K562 (cell line): Measurements from ENCODE around the gene ENTPD6. TPM values are rescaled to one million over a fixed set of nuclear protein-coding genes. Genes with fewer than 3 reads are reported as not detected.

Experiments used
- ATAC-seq: fragments of 200-7000 bp; cut with Tn5 transposase; 3 replicates; pipeline ENCODE4 v1.9.1; 2020; ENCODE audit warnings: moderate library complexity
- BruUV-seq: library from RNA; stranded (reverse); fragments of 400-500 nt; replicated peaks from 2 replicates; lab custom pipeline; 2021; lab: Mats Ljungman, UMichigan
- CTCF ChIA-PET: fragments of 300-600 bp; formaldehyde crosslinking; extraction: SDS; loops from one replicate; lab custom pipeline; 2021; ENCODE audit warnings: low intra/inter-chr PET ratio; lab: Yijun Ruan, JAX
- POLR2A ChIA-PET: fragments of 300-600, 350-650 bp; sonication (Branson Sonifier 250); formaldehyde crosslinking; extraction: SDS; loops from one replicate; lab custom pipeline; 2021; ENCODE audit warnings: antibody characterized with exemption, inconsistent platforms; lab: Yijun Ruan, JAX
- DNase-seq, 4 experiments: peaks; one replicate each; pipeline versions ENCODE4 v3.0.0 to v3.0.0-alpha.2; 2011 to 2018; ENCODE audit warnings: low spot score in 3 of 4, mixed read lengths in 3 of 4; ENCODE audit errors: extremely low read depth in 1 of 4
- FAIRE-seq: peaks from 2 replicates; lab custom pipeline; 2011; peaks lifted over from hg19 to GRCh38; lab: Jason Lieb, UNC
- H2AFZ ChIP-seq: 2 replicates; pipeline ENCODE4 v1.6.0; 2011; ENCODE audit warnings: low read depth, low read length, control low read depth, inconsistent platforms
- H3K27ac ChIP-seq: fragments of 200-600 bp; 3 replicates; pipeline ENCODE4 v1.8.0; 2011; ENCODE audit warnings: low read depth, mild to moderate bottlenecking, control low read depth, inconsistent platforms, low read length, moderate library complexity, mixed read lengths; ENCODE audit errors: extremely low read depth
- H3K27me3 ChIP-seq, 2 experiments: fragments of 300-600 bp in 1 of 2; 2 replicates in 1 of 2; 3 replicates in 1 of 2; pipeline versions ENCODE4 v1.6.0 to v1.8.0; 2011; ENCODE audit warnings: inconsistent platforms in 2 of 2, low read length in 2 of 2, mild to moderate bottlenecking in 1 of 2, mixed read lengths in 1 of 2, moderate library complexity in 1 of 2; ENCODE audit not compliant: control insufficient read depth in 2 of 2, insufficient read depth in 2 of 2
- H3K36me3 ChIP-seq: fragments of 300-600 bp; 3 replicates; pipeline ENCODE4 v1.8.0; 2011; ENCODE audit warnings: mild to moderate bottlenecking, low read length, inconsistent platforms; ENCODE audit not compliant: control insufficient read depth, insufficient read depth
- H3K4me1 ChIP-seq, 2 experiments: fragments of 200-600 bp in 1 of 2; replicated peaks in 1 of 2; 2 replicates in 1 of 2; 3 replicates in 1 of 2; pipeline versions ENCODE4 v1.5.1 to v1.8.0; 2011; ENCODE audit warnings: inconsistent platforms in 2 of 2, low read length in 2 of 2, mild to moderate bottlenecking in 1 of 2, mixed read lengths in 1 of 2, moderate library complexity in 1 of 2; ENCODE audit not compliant: control insufficient read depth in 2 of 2, insufficient read depth in 2 of 2
- H3K4me2 ChIP-seq: 2 replicates; pipeline ENCODE4 v1.6.1; 2011; ENCODE audit warnings: low read length, control low read depth, inconsistent platforms, mixed read lengths; ENCODE audit not compliant: insufficient read depth
- H3K4me3 ChIP-seq: fragments of 200-600 bp; sonication (generic), shearing (Covaris generic); 2 replicates; pipeline ENCODE4 v1.5.1; 2016; ENCODE audit warnings: control low read depth, inconsistent platforms
- H3K79me2 ChIP-seq: fragments of 200-600 bp; 3 replicates; pipeline ENCODE4 v1.8.0; 2011; ENCODE audit warnings: low read length, inconsistent platforms; ENCODE audit not compliant: control insufficient read depth, insufficient read depth
- H3K9ac ChIP-seq, 2 experiments: 2 replicates each; pipeline versions ENCODE4 v1.6.0 to v1.6.1; 2011; ENCODE audit warnings: low read depth in 2 of 2, low read length in 2 of 2, control low read depth in 1 of 2, inconsistent platforms in 1 of 2, mild to moderate bottlenecking in 1 of 2, mixed read lengths in 1 of 2; ENCODE audit not compliant: insufficient read depth in 1 of 2
- H3K9me1 ChIP-seq: one replicate; pipeline ENCODE4 v1.6.0; 2011; ENCODE audit warnings: inconsistent platforms, mild to moderate bottlenecking, low read length, moderate library complexity; ENCODE audit not compliant: control insufficient read depth, insufficient read depth
- H3K9me3 ChIP-seq: replicated peaks from 2 replicates; pipeline ENCODE4 v1.5.1; 2011; ENCODE audit warnings: low read depth, low read length, inconsistent platforms; ENCODE audit not compliant: control insufficient read depth, insufficient read depth
- H4K20me1 ChIP-seq: replicated peaks from 2 replicates; pipeline ENCODE4 v1.6.1; 2011; ENCODE audit warnings: low read length, inconsistent platforms, mixed read lengths; ENCODE audit not compliant: control insufficient read depth, insufficient read depth
- HNRNPLL ChIP-seq: fragments of 200-400 bp; formaldehyde crosslinking; IDR thresholded peaks from 2 replicates; pipeline ENCODE4 v1.6.1; 2017; ENCODE audit warnings: low read length, low read depth, mild to moderate bottlenecking; ENCODE audit not compliant: poor library complexity, severe bottlenecking
- KAT7 ChIP-seq: sonication (generic); formaldehyde crosslinking; IDR thresholded peaks from 2 replicates; pipeline ENCODE4 v1.8.0; 2022; ENCODE audit warnings: missing genetic modification reagents, mild to moderate bottlenecking, borderline replicate concordance
- KLF1 ChIP-seq: fragments of 450-650 bp; IDR thresholded peaks from 2 replicates; pipeline ENCODE4 v1.6.1; 2016; ENCODE audit warnings: missing genetic modification characterization, missing compliant biosample characterization
- RBM22 ChIP-seq: fragments of 200-400 bp; formaldehyde crosslinking; IDR thresholded peaks from 2 replicates; pipeline ENCODE4 v1.6.1; 2018; ENCODE audit warnings: low read length, low read depth; ENCODE audit not compliant: poor library complexity, severe bottlenecking
- RBM39 ChIP-seq: fragments of 200-400 bp; formaldehyde crosslinking; optimal IDR thresholded peaks from 2 replicates; pipeline ENCODE3; 2018; ENCODE audit warnings: low read depth, low read length
- RCOR1 ChIP-seq, 2 experiments: IDR thresholded peaks; 2 replicates each; pipeline ENCODE4 v1.6.1; 2012; ENCODE audit warnings: low read depth in 2 of 2, low read length in 2 of 2, borderline replicate concordance in 1 of 2, improper control_type of control experiment in 1 of 2
- TEAD2 ChIP-seq: fragments of 450-650 bp; IDR thresholded peaks from 2 replicates; pipeline ENCODE4 v1.6.1; 2016; ENCODE audit warnings: missing genetic modification characterization, control low read depth, missing compliant biosample characterization
- YY1 ChIP-seq, 3 experiments: IDR thresholded peaks; 2 replicates each; pipeline ENCODE4 v1.6.1; 2011; ENCODE audit warnings: low read length in 2 of 3, mild to moderate bottlenecking in 2 of 3, moderate library complexity in 2 of 3, borderline replicate concordance in 1 of 3, control low read depth in 1 of 3, low read depth in 1 of 3; ENCODE audit not compliant: insufficient read depth in 3 of 3, insufficient replicate concordance in 2 of 3, control insufficient read depth in 1 of 3, insufficient read length in 1 of 3; ENCODE audit errors: extremely low read depth in 1 of 3
- ZNF197 ChIP-seq: fragments of 200-800 bp; sonication (Bioruptor generic); IDR thresholded peaks from 2 replicates; pipeline ENCODE4 v1.6.1; 2016; ENCODE audit warnings: low read depth, missing genetic modification characterization, missing compliant biosample characterization
- ZNF354B ChIP-seq: fragments of 250-450 bp; sonication (Bioruptor Pico); IDR thresholded peaks from 2 replicates; pipeline ENCODE4 v1.4.0; 2020
- ZNF583 ChIP-seq: fragments of 250-450 bp; sonication (Bioruptor Pico); IDR thresholded peaks from 2 replicates; pipeline ENCODE4 v1.4.0; 2020
- WGBS: fragments of 100-300 bp; shearing (Covaris generic); methylation state at CpG from one replicate; pipeline ENCODE4 v1.1.6; 2016; ENCODE audit warnings: low coverage, mixed read lengths; ENCODE audit not compliant: insufficient coverage; ENCODE audit errors: missing lambda C conversion rate; 5-methylcytosine and 5-hydroxymethylcytosine counted together
- in situ Hi-C: fragments of 300-500 bp; cut with MboI; formaldehyde crosslinking; loops from 4 replicates; pipeline ENCODE4 v1.15.0; 2018; ENCODE audit warnings: inconsistent platforms, mixed read lengths
- intact Hi-C: fragments of 100-400 bp; cut with micrococcal nuclease; formaldehyde crosslinking; loops from 2 replicates; pipeline ENCODE4 v1.14.2; 2022
- polyA plus RNA-seq, 8 experiments: library from polyadenylated mRNA; depleted of rRNA in 4 of 8; stranded (reverse) in 5 of 8; unstranded in 3 of 8; fragments of >200 nt; fragmentation: Nextera tagmentation in 2 of 8; fragmentation: Illumina TruSeq in 1 of 8; extraction: Ambion mirVana in 2 of 8; extraction: Trizol in 1 of 8; gene quantifications; 2 replicates each; pipeline versions ENCODE4 v1.2.1 to v1.2.3, GENCODE V29; 2011 to 2014; ENCODE audit warnings: inconsistent platforms in 1 of 8, missing spikeins in 1 of 8
- total RNA-seq, 7 experiments: library from RNA; depleted of rRNA in 6 of 7; stranded (reverse); fragments of >200 nt in 6 of 7; fragmentation: Illumina TruSeq in 2 of 7; extraction: Trizol in 2 of 7; gene quantifications; 2 replicates each; pipeline versions ENCODE4 v1.2.1 to v1.2.3, GENCODE V29; 2011 to 2021; ENCODE audit warnings: low replicate concordance in 1 of 7
- TF ChIP-seq, protein P1 (sequence below): sonication (generic); formaldehyde crosslinking; IDR thresholded peaks from 2 replicates; pipeline ENCODE4 v1.8.1; 2023; ENCODE audit warnings: mild to moderate bottlenecking, missing genetic modification reagents, moderate library complexity
- TF ChIP-seq, protein P2 (sequence below): sonication (generic); formaldehyde crosslinking; IDR thresholded peaks from 2 replicates; pipeline ENCODE4 v1.8.0; 2022; ENCODE audit warnings: mild to moderate bottlenecking, low read depth, missing genetic modification reagents

The ENTPD6 gene
- total and polyA plus RNA-seq, 9 of the 15 experiments (the other 6 are each of a cell fraction or from before 2014, with no cell fraction given): 0.82 to 36.8 (median 22.4) TPM

DNA sequence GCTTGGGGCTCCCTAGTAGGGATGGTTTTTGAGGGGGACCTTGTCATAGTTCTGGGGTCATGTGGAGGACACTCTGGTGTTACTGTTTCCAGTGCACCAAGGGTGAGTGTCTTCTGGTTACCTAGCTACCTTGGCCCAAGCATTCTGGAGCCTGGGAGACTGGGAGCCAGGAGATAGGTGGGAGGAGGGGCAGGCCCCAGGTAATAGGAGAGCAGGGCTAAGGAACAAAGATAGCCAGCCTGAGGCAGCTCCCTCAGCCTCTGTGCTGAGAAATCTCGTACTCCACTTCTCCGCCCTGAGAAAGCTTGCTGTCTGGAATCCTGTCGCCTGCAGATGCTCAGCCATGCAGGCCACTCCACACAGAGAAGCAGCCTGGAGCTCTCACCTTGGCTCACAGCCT, 8.3 kb upstream of the ENTPD6 start:
- no peaks in the 10 kb centered on the region for H3K9me3 ChIP-seq
- no TSS peak for BruUV-seq

More for the DNA sequence above, 8.3 kb upstream of the ENTPD6 start:
- H3K79me2 ChIP-seq: no peaks in the 10 kb centered on the region
- CTCF ChIA-PET: no interaction called here
- no peak for FAIRE-seq
- H3K27me3 ChIP-seq: peaks cover 5 to 19% of the 10 kb centered on the region in 2 experiments; a peak in 3 of 5 replicates
- ATAC-seq: no peak
- intact Hi-C loops: no loop called here
- H3K9ac ChIP-seq: no peak overlapping the region
- H3K4me2 ChIP-seq: no peak overlapping the region
- no peaks in the 10 kb centered on the region for H3K4me1 ChIP-seq
- H3K4me3 ChIP-seq: no peak overlapping the region
- no peaks in the 10 kb centered on the region for H3K9me1 ChIP-seq
- H3K27ac ChIP-seq: no peak overlapping the region
- no peaks in the 10 kb centered on the region for H4K20me1 ChIP-seq
- TF ChIP-seq RCOR1 (IDR thresholded peaks at IDR 0.05; ENCODE audit: borderline replicate concordance in 1 of 2, low read depth in 2 of 2, low read length in 2 of 2): no peak
- TF ChIP-seq, protein P1, sequence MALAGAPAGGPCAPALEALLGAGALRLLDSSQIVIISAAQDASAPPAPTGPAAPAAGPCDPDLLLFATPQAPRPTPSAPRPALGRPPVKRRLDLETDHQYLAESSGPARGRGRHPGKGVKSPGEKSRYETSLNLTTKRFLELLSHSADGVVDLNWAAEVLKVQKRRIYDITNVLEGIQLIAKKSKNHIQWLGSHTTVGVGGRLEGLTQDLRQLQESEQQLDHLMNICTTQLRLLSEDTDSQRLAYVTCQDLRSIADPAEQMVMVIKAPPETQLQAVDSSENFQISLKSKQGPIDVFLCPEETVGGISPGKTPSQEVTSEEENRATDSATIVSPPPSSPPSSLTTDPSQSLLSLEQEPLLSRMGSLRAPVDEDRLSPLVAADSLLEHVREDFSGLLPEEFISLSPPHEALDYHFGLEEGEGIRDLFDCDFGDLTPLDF (CRISPR knock-in tag): no peak
- no peak for TF ChIP-seq ZNF583 (CRISPR knock-in tag)
- TF ChIP-seq RBM39: no peak
- TF ChIP-seq YY1 (IDR thresholded peaks at IDR 0.05; ENCODE audit: borderline replicate concordance in 1 of 3, control insufficient read depth in 1 of 3, extremely low read depth in 1 of 3, insufficient read depth in 3 of 3, insufficient read length in 1 of 3, insufficient replicate concordance in 2 of 3, low read depth in 1 of 3, low read length in 2 of 3): no peak
- TF ChIP-seq, protein P2, sequence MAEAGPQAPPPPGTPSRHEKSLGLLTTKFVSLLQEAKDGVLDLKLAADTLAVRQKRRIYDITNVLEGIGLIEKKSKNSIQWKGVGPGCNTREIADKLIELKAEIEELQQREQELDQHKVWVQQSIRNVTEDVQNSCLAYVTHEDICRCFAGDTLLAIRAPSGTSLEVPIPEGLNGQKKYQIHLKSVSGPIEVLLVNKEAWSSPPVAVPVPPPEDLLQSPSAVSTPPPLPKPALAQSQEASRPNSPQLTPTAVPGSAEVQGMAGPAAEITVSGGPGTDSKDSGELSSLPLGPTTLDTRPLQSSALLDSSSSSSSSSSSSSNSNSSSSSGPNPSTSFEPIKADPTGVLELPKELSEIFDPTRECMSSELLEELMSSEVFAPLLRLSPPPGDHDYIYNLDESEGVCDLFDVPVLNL (CRISPR knock-in tag): no peak
- TF ChIP-seq KLF1 (tag): no peak
- no peak for TF ChIP-seq ZNF354B (CRISPR knock-in tag)
- no peak for TF ChIP-seq RBM22
- TF ChIP-seq ZNF197 (CRISPR knock-in tag): no peak
- TF ChIP-seq HNRNPLL: no peak
- TF ChIP-seq TEAD2 (tag): no peak
- TF ChIP-seq KAT7 (CRISPR knock-in tag): no peak
- POLR2A ChIA-PET: interaction anchor here (0.6 to 0.9 kb wide), 2 partner anchors 26 to 181 kb away, joined by 3 to 4 read pairs; no protein-coding TSS in a partner anchor
- no peak overlapping the region for H2AFZ ChIP-seq
- in situ Hi-C loops: no loop called here
- no peaks in the 10 kb centered on the region for H3K36me3 ChIP-seq
- WGBS: 12% methylated on average over 3 of the region's 3 CpGs
- no peak for DNase-seq
